ENCODE results near the gene TMEM41B. TPM values are rescaled to one million over a fixed set of nuclear protein-coding genes. Genes with fewer than 3 reads are reported as not detected.

The TMEM41B gene
- total RNA-seq, 2 experiments from 2014 or later, result 25.7 to 27.3 TPM

DNA sequence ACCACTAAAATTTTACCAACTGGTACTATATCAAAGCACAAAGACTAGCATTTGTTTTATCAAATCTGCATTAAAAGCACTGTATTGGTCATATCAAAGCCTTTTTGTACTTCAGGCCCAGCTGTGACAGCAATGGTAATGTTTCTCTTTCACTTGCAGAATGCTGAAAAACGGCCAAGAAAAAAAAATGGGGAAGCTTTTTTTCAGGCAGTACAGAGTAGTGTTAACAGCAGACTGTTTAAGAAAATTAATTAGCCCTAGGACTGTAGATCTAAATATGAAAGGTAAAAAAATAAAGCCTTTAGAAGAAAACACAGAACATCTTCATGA, 82.6 kb downstream of the TMEM41B start:
- H3K9me3 Mint-ChIP-seq (ENCODE audit: low read depth), result no peaks in the 10 kb centered on the region
- peak overlapping the region; percentile 13 for H3K4me3 Mint-ChIP-seq
- DNase-seq, result no peak
- H3K27me3 Mint-ChIP-seq, result no peaks in the 10 kb centered on the region
- H3K4me1 Mint-ChIP-seq, result peaks cover 24% of the 10 kb centered on the region
- peak overlapping the region; percentile 38 for H3K27ac Mint-ChIP-seq
- CTCF ChIA-PET, result no interaction called here
- H3K36me3 Mint-ChIP-seq, result peaks cover 6% of the 10 kb centered on the region
- ATAC-seq, result peak; percentile 61

Other genes with a start within 250 kb of the TMEM41B start
- gene SCUBE2, start 223.0 kb downstream of the TMEM41B start, total RNA-seq, result not detected
- gene DENND5A, start 49.2 kb downstream of the TMEM41B start, total RNA-seq, result 10 to 100 TPM; 15.9 to 19.0 TPM
- 100 to 1,000 TPM in 1 of 2 experiments, 10 to 100 TPM in 1; 98.5 to 121 TPM for gene IPO7, start 70.1 kb upstream of the TMEM41B start, total RNA-seq
- gene ZNF143, start 146.4 kb upstream of the TMEM41B start, total RNA-seq, result 10 to 100 TPM; 39.5 to 44.2 TPM

All from activated CD8-positive, alpha-beta memory T cell treated with anti-CD3 and anti-CD28 coated beads, Interleukin-2, amount 10 ng/mL, durations not matched to agents 7 days and 5 days (primary cell).